Measurements from ENCODE around the gene CDCA7L. TPM values are rescaled to one million over a fixed set of nuclear protein-coding genes. Genes with fewer than 3 reads are reported as not detected.

CDCA7L gene
- total and polyA plus RNA-seq, 4 donors, result 2.2 to 22.6 (median 5.4) TPM

DNA sequence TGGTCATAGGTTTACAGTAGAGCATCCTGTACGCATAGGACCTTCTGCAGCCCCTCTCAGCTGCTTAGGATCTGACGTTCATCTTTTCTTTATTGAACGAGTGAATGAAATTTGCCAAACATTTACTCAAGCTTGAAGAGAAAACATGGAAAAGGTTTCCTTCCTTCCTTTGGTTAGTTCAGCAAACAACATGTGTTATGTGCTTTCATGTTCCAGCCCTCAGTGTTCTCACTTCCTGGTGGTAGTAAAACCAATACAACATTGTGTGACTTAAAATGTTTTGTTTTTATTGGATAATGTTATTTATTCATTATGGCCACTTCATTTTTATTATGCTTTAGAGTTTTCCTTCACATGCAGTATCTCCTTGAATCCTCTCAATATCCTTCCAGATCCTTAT lies 1.4 kb upstream of the CDCA7L start:
- WGBS, result 46% methylated on average over 3 of the region's 3 CpGs
- H3K4me1 ChIP-seq (ENCODE audit: control insufficient read depth in 4 of 4, insufficient read depth in 4 of 4, low read length in 3 of 4), result peaks cover 1 to 16% (median 4%) of the 10 kb centered on the region in 4 donors
- H3K4me3 ChIP-seq (ENCODE audit: low read depth in 1 of 3, low read length in 3 of 3), result no peak overlapping the region
- H3K27me3 ChIP-seq (ENCODE audit: control insufficient read depth in 4 of 4, insufficient read depth in 4 of 4, low read length in 3 of 4), result no peaks in the 10 kb centered on the region
- no peak overlapping the region for H3K27ac ChIP-seq (ENCODE audit: low read depth in 1 of 2, low read length in 2 of 2)
- no peak for TF ChIP-seq SP1 (IDR thresholded peaks at IDR 0.05)
- TF ChIP-seq, protein P1, sequence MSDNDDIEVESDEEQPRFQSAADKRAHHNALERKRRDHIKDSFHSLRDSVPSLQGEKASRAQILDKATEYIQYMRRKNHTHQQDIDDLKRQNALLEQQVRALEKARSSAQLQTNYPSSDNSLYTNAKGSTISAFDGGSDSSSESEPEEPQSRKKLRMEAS (IDR thresholded peaks at IDR 0.05), result no peak
- TF ChIP-seq, protein P2, sequence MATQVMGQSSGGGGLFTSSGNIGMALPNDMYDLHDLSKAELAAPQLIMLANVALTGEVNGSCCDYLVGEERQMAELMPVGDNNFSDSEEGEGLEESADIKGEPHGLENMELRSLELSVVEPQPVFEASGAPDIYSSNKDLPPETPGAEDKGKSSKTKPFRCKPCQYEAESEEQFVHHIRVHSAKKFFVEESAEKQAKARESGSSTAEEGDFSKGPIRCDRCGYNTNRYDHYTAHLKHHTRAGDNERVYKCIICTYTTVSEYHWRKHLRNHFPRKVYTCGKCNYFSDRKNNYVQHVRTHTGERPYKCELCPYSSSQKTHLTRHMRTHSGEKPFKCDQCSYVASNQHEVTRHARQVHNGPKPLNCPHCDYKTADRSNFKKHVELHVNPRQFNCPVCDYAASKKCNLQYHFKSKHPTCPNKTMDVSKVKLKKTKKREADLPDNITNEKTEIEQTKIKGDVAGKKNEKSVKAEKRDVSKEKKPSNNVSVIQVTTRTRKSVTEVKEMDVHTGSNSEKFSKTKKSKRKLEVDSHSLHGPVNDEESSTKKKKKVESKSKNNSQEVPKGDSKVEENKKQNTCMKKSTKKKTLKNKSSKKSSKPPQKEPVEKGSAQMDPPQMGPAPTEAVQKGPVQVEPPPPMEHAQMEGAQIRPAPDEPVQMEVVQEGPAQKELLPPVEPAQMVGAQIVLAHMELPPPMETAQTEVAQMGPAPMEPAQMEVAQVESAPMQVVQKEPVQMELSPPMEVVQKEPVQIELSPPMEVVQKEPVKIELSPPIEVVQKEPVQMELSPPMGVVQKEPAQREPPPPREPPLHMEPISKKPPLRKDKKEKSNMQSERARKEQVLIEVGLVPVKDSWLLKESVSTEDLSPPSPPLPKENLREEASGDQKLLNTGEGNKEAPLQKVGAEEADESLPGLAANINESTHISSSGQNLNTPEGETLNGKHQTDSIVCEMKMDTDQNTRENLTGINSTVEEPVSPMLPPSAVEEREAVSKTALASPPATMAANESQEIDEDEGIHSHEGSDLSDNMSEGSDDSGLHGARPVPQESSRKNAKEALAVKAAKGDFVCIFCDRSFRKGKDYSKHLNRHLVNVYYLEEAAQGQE (IDR thresholded peaks at IDR 0.05), result no peak
- TF ChIP-seq, protein P3, sequence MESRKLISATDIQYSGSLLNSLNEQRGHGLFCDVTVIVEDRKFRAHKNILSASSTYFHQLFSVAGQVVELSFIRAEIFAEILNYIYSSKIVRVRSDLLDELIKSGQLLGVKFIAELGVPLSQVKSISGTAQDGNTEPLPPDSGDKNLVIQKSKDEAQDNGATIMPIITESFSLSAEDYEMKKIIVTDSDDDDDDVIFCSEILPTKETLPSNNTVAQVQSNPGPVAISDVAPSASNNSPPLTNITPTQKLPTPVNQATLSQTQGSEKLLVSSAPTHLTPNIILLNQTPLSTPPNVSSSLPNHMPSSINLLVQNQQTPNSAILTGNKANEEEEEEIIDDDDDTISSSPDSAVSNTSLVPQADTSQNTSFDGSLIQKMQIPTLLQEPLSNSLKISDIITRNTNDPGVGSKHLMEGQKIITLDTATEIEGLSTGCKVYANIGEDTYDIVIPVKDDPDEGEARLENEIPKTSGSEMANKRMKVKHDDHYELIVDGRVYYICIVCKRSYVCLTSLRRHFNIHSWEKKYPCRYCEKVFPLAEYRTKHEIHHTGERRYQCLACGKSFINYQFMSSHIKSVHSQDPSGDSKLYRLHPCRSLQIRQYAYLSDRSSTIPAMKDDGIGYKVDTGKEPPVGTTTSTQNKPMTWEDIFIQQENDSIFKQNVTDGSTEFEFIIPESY (IDR thresholded peaks at IDR 0.05), result no peak
- TF ChIP-seq RAD21 (IDR thresholded peaks at IDR 0.05), result no peak
- no peak for TF ChIP-seq JUND (IDR thresholded peaks at IDR 0.05)
- no peak for TF ChIP-seq FOXA2 (IDR thresholded peaks at IDR 0.05)
- no peak for TF ChIP-seq FOXA1 (IDR thresholded peaks at IDR 0.05)
- TF ChIP-seq TAF1 (conservative IDR thresholded peaks at IDR 0.05), result no peak
- no peak for TF ChIP-seq RXRA (IDR thresholded peaks at IDR 0.05)
- no peak for TF ChIP-seq EGR1 (IDR thresholded peaks at IDR 0.05; ENCODE audit: low read depth in 2 of 2)
- TF ChIP-seq GABPA (IDR thresholded peaks at IDR 0.05 in 1 of 2, conservative IDR thresholded peaks at IDR 0.05 in 1 of 2), result no peak
- TF ChIP-seq YY1 (IDR thresholded peaks at IDR 0.05), result no peak
- no peak for TF ChIP-seq NR2F2 (IDR thresholded peaks at IDR 0.05)
- no peak for TF ChIP-seq HNF4G (IDR thresholded peaks at IDR 0.05)
- TF ChIP-seq HNF4A (conservative IDR thresholded peaks at IDR 0.05), result no peak
- no peaks in the 10 kb centered on the region for H3K36me3 ChIP-seq (ENCODE audit: control insufficient read depth in 4 of 4, insufficient read depth in 3 of 4, low read depth in 1 of 4, low read length in 3 of 4)
- no peak overlapping the region for H3K9ac ChIP-seq (ENCODE audit: low read depth in 1 of 2, low read length in 2 of 2)
- DNase-seq (ENCODE audit: low spot score), result no peak
- no peaks in the 10 kb centered on the region for H3K9me3 ChIP-seq (ENCODE audit: control insufficient read depth in 4 of 4, low read length in 3 of 4)

DNA sequence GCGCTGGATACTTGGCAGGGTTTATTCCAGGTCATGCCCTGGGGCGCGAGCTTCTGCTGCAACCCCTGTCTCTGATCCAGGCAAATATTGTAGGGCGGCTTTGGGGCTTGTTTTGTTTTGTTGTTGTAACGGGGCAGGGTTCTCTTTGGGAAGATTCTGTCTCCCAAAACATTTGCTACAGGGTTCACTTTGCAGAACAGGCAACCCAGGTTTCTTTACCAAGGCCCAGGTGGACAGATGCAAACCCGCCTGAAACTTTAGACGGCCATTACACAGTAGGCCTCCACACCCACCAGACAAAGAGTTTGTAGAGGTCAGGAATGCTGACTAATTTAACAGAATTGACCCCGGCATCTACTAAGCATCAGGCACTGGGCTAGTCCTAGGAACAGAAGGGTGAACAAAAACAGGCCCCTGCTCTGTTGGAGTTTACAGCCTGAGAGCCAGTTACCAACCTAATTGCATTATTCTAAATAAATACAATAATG lies 567 bp upstream of the CDCA7L start:
- 15% methylated on average over 8 of the region's 8 CpGs for WGBS
- Histone ChIP-seq H3K27ac (ENCODE audit: low read depth in 1 of 2, low read length in 2 of 2) (peak overlapping the region; percentile 89 to 90), H3K9ac (ENCODE audit: low read depth in 1 of 2, low read length in 2 of 2) (no peak overlapping the region)

More for the DNA sequence above, 567 bp upstream of the CDCA7L start:
- Histone ChIP-seq H3K4me3 (ENCODE audit: low read depth in 1 of 3, low read length in 3 of 3) (peak overlapping the region in 2 of 3 donors; percentile 71 to 82), H3K36me3 (ENCODE audit: control insufficient read depth in 4 of 4, insufficient read depth in 3 of 4, low read depth in 1 of 4, low read length in 3 of 4) (no peaks in the 10 kb centered on the region), H3K4me1 (ENCODE audit: control insufficient read depth in 4 of 4, insufficient read depth in 4 of 4, low read length in 3 of 4) (peaks cover 1 to 16% (median 4%) of the 10 kb centered on the region in 4 donors), H3K9me3 (ENCODE audit: control insufficient read depth in 4 of 4, low read length in 3 of 4) (no peaks in the 10 kb centered on the region), H3K27me3 (ENCODE audit: control insufficient read depth in 4 of 4, insufficient read depth in 4 of 4, low read length in 3 of 4) (no peaks in the 10 kb centered on the region)
- TF ChIP-seq RAD21 (IDR thresholded peaks at IDR 0.05), result no peak
- peak; percentile 9 for TF ChIP-seq HNF4G (IDR thresholded peaks at IDR 0.05)
- TF ChIP-seq YY1 (IDR thresholded peaks at IDR 0.05), result peak; percentile 46
- peak; percentile 88 for TF ChIP-seq SP1 (IDR thresholded peaks at IDR 0.05)
- TF ChIP-seq JUND (IDR thresholded peaks at IDR 0.05), result peak in 1 of 2 donors; percentile 57
- TF ChIP-seq NR2F2 (IDR thresholded peaks at IDR 0.05), result peak; percentile 60
- TF ChIP-seq HNF4A (conservative IDR thresholded peaks at IDR 0.05), result peak; percentile 49 to 53
- TF ChIP-seq, protein P2 (IDR thresholded peaks at IDR 0.05), result no peak
- no peak for TF ChIP-seq FOXA2 (IDR thresholded peaks at IDR 0.05)
- TF ChIP-seq, protein P3 (IDR thresholded peaks at IDR 0.05), result no peak
- TF ChIP-seq, protein P1 (IDR thresholded peaks at IDR 0.05), result peak; percentile 61
- TF ChIP-seq RXRA (IDR thresholded peaks at IDR 0.05), result peak; percentile 89 to 98
- TF ChIP-seq GABPA (IDR thresholded peaks at IDR 0.05 in 1 of 2, conservative IDR thresholded peaks at IDR 0.05 in 1 of 2), result no peak
- DNase-seq (ENCODE audit: low spot score), result no peak

All from liver (tissue), 9 donors.